Stimulated activated effector memory CD8-positive, alpha-beta T cell treated with anti-CD3 and anti-CD28 coated beads, Interleukin-12 subunit alpha, Interleukin-12 subunit beta, amount 100 ng/mL, for 72 hours (primary cell): ENCODE measurements around the gene FTL.
A peak's percentile ranks its signal among the peaks of the same experiment; 100 is the strongest.

ENCODE experiments used
- ATAC-seq: fragments of 150-1000 bp; cut with Tn5 transposase; 2 replicates; pipeline ENCODE4 v1.10.0; 2021
- DNase-seq, 2 donors: peaks; one replicate each; pipeline ENCODE4 v3.0.0; 2021 to 2022; ENCODE audit warnings: low spot score in 2 of 2
- H3K27ac Mint-ChIP-seq: one replicate; pipeline ENCODE4 v1.8.0; 2022; ENCODE audit warnings: mild to moderate bottlenecking, mixed read lengths
- H3K36me3 Mint-ChIP-seq: one replicate; pipeline ENCODE4 v1.8.0; 2022; ENCODE audit warnings: mild to moderate bottlenecking, mixed read lengths
- H3K4me1 Mint-ChIP-seq: one replicate; pipeline ENCODE4 v1.8.0; 2022; ENCODE audit warnings: mixed read lengths
- H3K4me3 Mint-ChIP-seq: one replicate; pipeline ENCODE4 v1.8.0; 2022; ENCODE audit warnings: mild to moderate bottlenecking, mixed read lengths
- H3K9me3 Mint-ChIP-seq: one replicate; pipeline ENCODE4 v1.8.0; 2022; ENCODE audit warnings: mixed read lengths

The FTL gene

DNA sequence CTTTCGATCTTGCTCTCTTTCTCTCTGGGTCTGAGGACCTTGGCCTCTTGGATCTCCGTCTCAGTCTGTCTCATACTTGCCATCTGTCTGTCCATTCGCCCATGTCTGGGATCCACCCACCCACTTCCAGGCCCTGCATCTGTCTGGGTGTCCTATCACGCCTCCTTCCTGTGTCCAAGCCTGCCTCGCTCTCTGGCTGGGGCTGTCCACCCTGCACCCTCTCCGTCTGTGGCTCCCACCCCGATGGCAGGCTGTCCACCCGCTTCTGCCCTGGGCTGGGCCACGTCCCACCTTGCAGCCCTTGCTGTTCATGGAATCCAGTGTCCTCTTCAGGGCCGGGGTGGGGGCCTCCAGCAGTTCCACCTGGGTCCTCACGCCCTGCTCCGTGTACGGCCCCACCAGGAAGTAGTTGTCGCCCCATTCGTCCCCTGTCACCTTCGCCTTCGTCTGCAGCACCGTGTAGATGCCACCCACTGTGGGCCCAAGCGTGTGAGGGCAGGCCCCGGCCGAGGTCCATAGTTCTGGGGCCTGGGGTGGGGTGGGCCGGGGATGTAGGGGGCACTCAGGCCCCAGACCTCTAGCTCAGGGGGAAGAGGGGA lies 26.0 kb downstream of the FTL start:
- Mint-ChIP-seq H3K4me3 (peak overlapping the region; percentile 99), H3K27ac (peak overlapping the region; percentile 100), H3K36me3 (peaks cover 79% of the 10 kb centered on the region), H3K4me1 (peaks cover 62% of the 10 kb centered on the region), H3K9me3 (no peaks in the 10 kb centered on the region)
- DNase-seq (no peak), ATAC-seq (no peak)

- Mint-ChIP-seq H3K9me3 (no peaks in the 10 kb centered on the region), H3K27ac (peak overlapping the region; percentile 100), H3K36me3 (peaks cover 69% of the 10 kb centered on the region), H3K4me1 (peaks cover 64% of the 10 kb centered on the region), H3K4me3 (peak overlapping the region; percentile 99)
- DNase-seq = no peak
- ATAC-seq = no peak
These were observed 26.9 kb downstream of the FTL start for GRCh38 chr19:48991873-48992580.

- peak overlapping the region; percentile 100 for H3K27ac Mint-ChIP-seq
- peaks cover 62% of the 10 kb centered on the region for H3K4me1 Mint-ChIP-seq
- no peaks in the 10 kb centered on the region for H3K9me3 Mint-ChIP-seq
- peaks cover 63% of the 10 kb centered on the region for H3K36me3 Mint-ChIP-seq
- H3K4me3 Mint-ChIP-seq = peak overlapping the region; percentile 99
- DNase-seq = no peak
- ATAC-seq = no peak
These were observed 27.6 kb downstream of the FTL start for GRCh38 chr19:48992581-48993174.

- DNase-seq (peak; percentile 98), ATAC-seq (peak; percentile 95)
- Mint-ChIP-seq H3K4me1 (peaks cover 61% of the 10 kb centered on the region), H3K9me3 (no peaks in the 10 kb centered on the region), H3K36me3 (peaks cover 56% of the 10 kb centered on the region), H3K4me3 (peak within 1 kb of the TSS; percentile 99), H3K27ac (peak within 1 kb of the TSS; percentile 100)
These were observed 28.3 kb downstream of the FTL start, which contains the start of the genes GYS1 and RUVBL2 for GRCh38 chr19:48993175-48994034. Gene GYS1 (minus strand): TSS chr19:48993309. CDS start chr19:48993112, 197 bp downstream. Gene RUVBL2 (plus strand): TSS chr19:48993887. CDS start chr19:48993912, 25 bp downstream.

DNA sequence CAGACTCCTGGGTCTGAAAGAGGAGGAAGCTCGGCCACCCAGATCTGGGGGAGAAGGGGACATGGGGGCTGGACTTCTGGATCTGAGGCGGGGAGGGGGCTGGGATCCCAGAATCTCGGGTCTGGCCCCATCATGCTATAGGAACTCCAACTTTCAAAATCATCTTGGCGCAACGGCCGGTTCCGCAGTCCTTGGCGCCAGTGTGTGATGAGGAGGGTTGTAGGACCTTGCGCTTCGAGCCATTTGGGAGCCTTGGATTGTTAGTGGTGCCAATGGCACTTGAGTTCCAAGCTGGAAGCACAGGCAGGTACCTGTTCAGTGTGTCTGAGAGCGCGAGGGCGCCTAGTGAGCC lies 28.9 kb downstream of the FTL start:
- H3K36me3 Mint-ChIP-seq = peaks cover 50% of the 10 kb centered on the region
- ATAC-seq (no peak), DNase-seq (no peak)
- H3K4me1 Mint-ChIP-seq = peaks cover 61% of the 10 kb centered on the region
- H3K27ac Mint-ChIP-seq = peak overlapping the region; percentile 100
- H3K9me3 Mint-ChIP-seq = no peaks in the 10 kb centered on the region
- H3K4me3 Mint-ChIP-seq = peak overlapping the region; percentile 99

DNA sequence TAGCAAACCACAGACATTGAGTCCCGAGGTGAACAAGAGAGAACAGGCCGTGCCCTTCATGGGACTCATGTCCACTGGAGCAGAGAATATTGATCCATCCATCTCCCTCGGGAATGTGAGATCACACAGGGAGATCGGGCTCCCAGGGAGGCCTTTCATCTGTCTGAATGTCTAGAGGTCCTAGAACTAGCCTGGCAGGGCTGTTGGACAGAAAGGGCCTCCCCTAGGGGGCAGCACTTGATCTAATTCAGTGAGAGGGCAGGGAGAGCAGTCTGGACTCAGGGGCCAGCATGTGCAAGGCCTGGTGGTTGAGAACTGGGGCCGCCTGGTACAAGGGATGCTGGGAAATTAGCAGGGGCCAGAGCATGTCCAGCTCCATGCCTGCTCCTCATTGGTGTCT lies 32.9 kb downstream of the FTL start:
- Mint-ChIP-seq H3K4me3 (no peak overlapping the region), H3K9me3 (no peaks in the 10 kb centered on the region), H3K36me3 (peaks cover 59% of the 10 kb centered on the region), H3K4me1 (peaks cover 40% of the 10 kb centered on the region), H3K27ac (peak overlapping the region; percentile 39)
- DNase-seq = peak in 1 of 2 donors; percentile 82
- no peak for ATAC-seq

DNA sequence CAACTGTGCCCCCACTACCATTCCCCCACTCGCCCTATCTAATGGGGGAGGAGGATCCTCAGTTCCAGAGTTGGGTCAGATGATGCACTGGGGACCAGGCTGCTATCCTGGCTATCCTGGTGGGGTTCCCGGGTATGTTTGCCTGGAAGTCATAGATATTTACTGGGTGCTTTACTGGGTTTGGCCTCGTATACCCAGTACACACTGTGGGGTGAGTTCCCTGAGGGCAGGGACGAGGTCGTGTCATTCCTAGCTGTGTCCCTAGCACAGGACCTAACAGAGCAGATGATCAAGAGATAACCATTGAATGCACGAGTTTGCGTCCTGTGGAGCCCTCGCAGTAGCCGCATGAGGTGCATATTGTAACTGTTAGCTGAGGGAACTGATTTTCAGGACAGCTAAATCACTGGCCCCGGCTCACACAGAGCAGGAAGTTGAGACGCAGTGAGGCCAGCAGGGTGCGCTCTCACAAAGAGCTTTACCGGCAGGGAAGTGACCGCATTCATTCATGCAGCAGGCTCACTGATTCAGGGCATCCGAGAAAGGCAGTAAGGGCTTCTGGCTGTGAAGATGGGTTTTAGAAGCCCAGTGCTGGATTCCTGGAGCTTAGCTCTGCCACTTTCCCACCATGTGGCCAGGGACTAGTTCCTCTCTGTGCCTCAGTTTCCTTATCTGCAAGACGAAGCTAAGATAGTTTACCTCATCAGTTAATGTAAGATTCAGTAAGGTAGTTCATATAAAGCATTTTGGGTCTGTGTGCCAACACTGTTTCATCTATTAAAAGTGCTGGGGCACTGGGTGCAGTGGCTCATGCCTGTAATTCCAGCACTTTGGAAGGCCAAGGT lies 34.6 kb downstream of the FTL start:
- Mint-ChIP-seq H3K27ac (no peak overlapping the region), H3K36me3 (peaks cover 62% of the 10 kb centered on the region), H3K4me3 (no peak overlapping the region), H3K4me1 (peaks cover 29% of the 10 kb centered on the region), H3K9me3 (no peaks in the 10 kb centered on the region)
- ATAC-seq (peak; percentile 90), DNase-seq (peak; percentile 54 to 76)

DNA sequence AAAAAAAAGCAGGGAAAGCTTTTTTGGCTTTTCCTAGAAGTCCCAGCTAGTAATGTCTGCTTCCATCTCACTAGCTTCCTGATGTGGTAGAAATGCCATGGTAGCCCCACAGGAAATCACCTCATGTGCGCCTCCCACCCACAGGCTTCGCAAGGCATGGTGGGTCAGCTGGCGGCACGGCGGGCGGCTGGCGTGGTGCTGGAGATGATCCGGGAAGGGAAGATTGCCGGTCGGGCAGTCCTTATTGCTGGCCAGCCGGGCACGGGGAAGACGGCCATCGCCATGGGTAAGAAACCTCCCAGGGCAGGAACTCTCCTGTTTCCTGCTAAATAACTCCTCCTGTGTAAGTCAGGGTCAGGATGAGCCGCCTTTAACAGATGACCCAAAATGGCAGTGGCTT lies 39.0 kb downstream of the FTL start:
- no peak for DNase-seq
- H3K36me3 Mint-ChIP-seq = peaks cover 98% of the 10 kb centered on the region

DNA sequence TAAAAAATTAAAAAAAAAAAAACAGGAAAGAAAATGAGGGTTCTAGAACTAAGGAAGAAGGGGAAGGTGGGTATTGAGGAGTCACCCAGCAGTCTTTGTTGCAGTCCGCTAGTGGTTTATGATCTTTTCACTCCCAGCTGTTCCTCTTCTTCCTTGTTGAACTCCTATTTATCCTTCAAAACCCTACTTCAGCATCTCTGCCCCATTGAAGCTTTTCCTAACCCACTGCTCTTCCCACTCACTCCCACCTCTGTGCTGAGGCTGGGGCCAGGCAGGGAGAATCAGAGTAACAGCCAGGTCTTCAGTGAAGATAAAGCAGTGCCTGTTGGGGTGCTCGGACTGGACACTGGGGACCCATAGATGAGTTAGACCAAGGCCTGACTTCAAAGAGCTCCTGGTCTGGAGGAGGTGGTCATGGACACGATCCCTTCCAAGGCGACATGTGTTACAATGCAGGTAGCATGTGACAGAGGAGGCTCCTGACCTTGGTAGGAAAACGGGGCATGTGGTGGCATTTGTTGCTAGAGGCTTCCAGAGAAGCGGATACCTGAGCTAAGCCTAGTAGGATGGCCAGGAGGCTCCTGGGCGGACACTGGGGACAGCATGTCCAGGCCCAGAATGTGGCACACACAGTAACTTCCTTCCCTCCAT lies 40.0 kb downstream of the FTL start:
- Mint-ChIP-seq H3K4me3 (no peak overlapping the region), H3K4me1 (no peaks in the 10 kb centered on the region), H3K9me3 (no peaks in the 10 kb centered on the region), H3K27ac (no peak overlapping the region), H3K36me3 (peaks cover 98% of the 10 kb centered on the region)
- DNase-seq (no peak), ATAC-seq (no peak)

More for the DNA sequence above, 39.0 kb downstream of the FTL start:
- Mint-ChIP-seq H3K4me3 (no peak overlapping the region), H3K27ac (no peak overlapping the region), H3K9me3 (no peaks in the 10 kb centered on the region), H3K4me1 (peaks cover 7% of the 10 kb centered on the region)
- ATAC-seq = no peak

DNA sequence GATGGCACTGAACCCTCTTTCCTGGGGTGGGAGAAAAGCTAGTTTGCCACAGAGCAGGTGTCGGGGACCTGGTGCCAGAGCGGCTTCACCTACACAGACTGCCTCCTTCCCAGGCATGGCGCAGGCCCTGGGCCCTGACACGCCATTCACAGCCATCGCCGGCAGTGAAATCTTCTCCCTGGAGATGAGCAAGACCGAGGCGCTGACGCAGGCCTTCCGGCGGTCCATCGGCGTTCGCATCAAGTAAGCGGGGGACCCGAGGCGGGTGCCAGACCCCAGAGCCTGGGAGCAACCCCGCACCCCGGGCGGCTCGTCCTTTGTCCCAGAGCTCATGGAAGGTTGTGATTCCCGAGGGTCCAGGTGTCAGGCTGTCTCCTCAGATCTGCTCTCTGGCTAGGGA lies 41.8 kb downstream of the FTL start:
- Mint-ChIP-seq H3K36me3 (peaks cover 96% of the 10 kb centered on the region), H3K27ac (no peak overlapping the region), H3K4me3 (no peak overlapping the region), H3K4me1 (no peaks in the 10 kb centered on the region), H3K9me3 (no peaks in the 10 kb centered on the region)
- no peak for DNase-seq
- no peak for ATAC-seq

DNA sequence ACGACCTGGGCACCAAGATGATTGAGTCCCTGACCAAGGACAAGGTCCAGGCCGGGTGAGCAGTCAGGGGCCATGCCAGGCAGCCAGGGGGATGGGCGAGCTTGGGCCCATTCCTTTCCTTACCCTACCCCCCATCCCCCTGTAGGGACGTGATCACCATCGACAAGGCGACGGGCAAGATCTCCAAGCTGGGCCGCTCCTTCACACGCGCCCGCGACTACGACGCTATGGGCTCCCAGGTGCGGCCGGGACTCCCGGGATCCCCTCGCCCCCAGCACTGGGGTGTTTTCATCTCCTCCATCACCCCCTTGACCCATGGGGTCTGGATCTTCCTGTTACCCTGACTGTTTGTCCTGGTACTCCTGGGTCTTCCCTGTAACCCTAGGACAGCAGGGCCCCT lies 44.7 kb downstream of the FTL start:
- H3K36me3 Mint-ChIP-seq = peaks cover 84% of the 10 kb centered on the region
- no peak for ATAC-seq
- H3K27ac Mint-ChIP-seq = no peak overlapping the region

GRCh38 chr19:49010453-49010852 lies 45.3 kb downstream of the FTL start:
- Mint-ChIP-seq H3K36me3 (peaks cover 79% of the 10 kb centered on the region), H3K4me1 (no peaks in the 10 kb centered on the region), H3K4me3 (no peak overlapping the region), H3K9me3 (no peaks in the 10 kb centered on the region), H3K27ac (no peak overlapping the region)
- no peak for ATAC-seq
- DNase-seq = no peak

More for the DNA sequence above, 44.7 kb downstream of the FTL start:
- Mint-ChIP-seq H3K4me3 (no peak overlapping the region), H3K4me1 (no peaks in the 10 kb centered on the region), H3K9me3 (no peaks in the 10 kb centered on the region)
- DNase-seq = no peak

GRCh38 chr19:49011194-49011593 lies 46.1 kb downstream of the FTL start:
- ATAC-seq = no peak
- H3K27ac Mint-ChIP-seq = no peak overlapping the region

More at GRCh38 chr19:49011194-49011593, 46.1 kb downstream of the FTL start:
- Mint-ChIP-seq H3K9me3 (no peaks in the 10 kb centered on the region), H3K4me1 (no peaks in the 10 kb centered on the region), H3K36me3 (peaks cover 77% of the 10 kb centered on the region), H3K4me3 (no peak overlapping the region)
- no peak for DNase-seq
